Dendritic cell treated with granulocyte-macrophage colony-stimulating factor and Interleukin-4, amounts not matched to agents 40 ng/mL and 50 ng/mL, for 4 days (primary cell): Measurements from ENCODE around the gene CCR4.
A peak's percentile ranks its signal among the peaks of the same experiment; 100 is the strongest.
"Not testable (repeated sequence)": the region's sequence is repeated elsewhere in the genome, so short reads cannot be mapped to it uniquely, and the experiment has no call there.

ENCODE experiments used
- H3K27ac Mint-ChIP-seq: one replicate; pipeline ENCODE4 v1.8.0; 2022; ENCODE audit warnings: mild to moderate bottlenecking, mixed read lengths
- H3K27me3 Mint-ChIP-seq: one replicate; pipeline ENCODE4 v1.8.0; 2022; ENCODE audit warnings: mild to moderate bottlenecking, mixed read lengths
- H3K36me3 Mint-ChIP-seq: one replicate; pipeline ENCODE4 v1.8.0; 2022; ENCODE audit warnings: low read depth, mixed read lengths
- H3K4me1 Mint-ChIP-seq: one replicate; pipeline ENCODE4 v1.8.0; 2022; ENCODE audit warnings: low read depth, mixed read lengths
- H3K4me3 Mint-ChIP-seq: one replicate; pipeline ENCODE4 v1.8.0; 2022; ENCODE audit warnings: mild to moderate bottlenecking, moderate library complexity, mixed read lengths
- H3K9me3 Mint-ChIP-seq: one replicate; pipeline ENCODE4 v1.8.0; 2022; ENCODE audit warnings: mixed read lengths
- intact Hi-C: fragments of 100-400 bp; cut with micrococcal nuclease; formaldehyde crosslinking; loops from one replicate; pipeline ENCODE4 v1.15.0; 2022

Gene CCR4

GRCh38 chr3:32961189-32961715 is 9.8 kb downstream of the CCR4 start:
- no peaks in the 10 kb centered on the region for H3K27me3 Mint-ChIP-seq
- H3K36me3 Mint-ChIP-seq = peaks cover 9% of the 10 kb centered on the region
- intact Hi-C loops = no loop called here
- peaks cover 17% of the 10 kb centered on the region for H3K9me3 Mint-ChIP-seq
- H3K4me3 Mint-ChIP-seq = no peak overlapping the region
- no peak overlapping the region for H3K27ac Mint-ChIP-seq
- no peaks in the 10 kb centered on the region for H3K4me1 Mint-ChIP-seq

- intact Hi-C loops = no loop called here
- Mint-ChIP-seq H3K9me3 (peaks cover 26% of the 10 kb centered on the region), H3K27me3 (no peaks in the 10 kb centered on the region), H3K4me1 (no peaks in the 10 kb centered on the region), H3K36me3 (peaks cover 9% of the 10 kb centered on the region), H3K27ac (no peak overlapping the region), H3K4me3 (no peak overlapping the region)
Observed at GRCh38 chr3:32963871-32964270, 12.4 kb downstream of the CCR4 start.

DNA sequence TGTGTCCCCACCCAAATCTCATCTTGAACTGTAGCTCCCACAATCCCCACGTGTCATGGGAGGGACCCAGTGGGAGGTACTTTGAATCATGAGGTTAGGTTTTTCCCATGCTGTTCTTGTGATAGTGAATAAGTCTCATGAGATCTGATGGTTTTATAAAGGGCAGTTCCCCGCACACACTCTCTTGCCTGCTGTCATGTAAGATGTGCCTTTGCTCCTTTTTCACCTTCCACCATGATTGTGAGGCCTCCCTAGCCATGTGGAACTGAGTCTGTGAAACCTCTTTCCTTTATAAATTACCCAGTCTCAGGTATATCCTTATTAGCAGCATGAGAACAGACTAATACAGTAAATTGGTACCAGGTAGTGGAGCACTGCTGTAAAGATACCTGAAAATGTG is 13.3 kb downstream of the CCR4 start:
- H3K27ac Mint-ChIP-seq, H3K27me3 Mint-ChIP-seq, H3K4me1 Mint-ChIP-seq, intact Hi-C loops, H3K4me3 Mint-ChIP-seq, H3K36me3 Mint-ChIP-seq: not testable (repeated sequence)
- peaks cover 26% of the 10 kb centered on the region for H3K9me3 Mint-ChIP-seq

- peaks cover 26% of the 10 kb centered on the region for H3K9me3 Mint-ChIP-seq
- intact Hi-C loops, H3K36me3 Mint-ChIP-seq, H3K4me1 Mint-ChIP-seq, H3K27me3 Mint-ChIP-seq, H3K27ac Mint-ChIP-seq, H3K4me3 Mint-ChIP-seq: not testable (repeated sequence)
Observed at GRCh38 chr3:32965617-32966213, 14.3 kb downstream of the CCR4 start.

- H3K27me3 Mint-ChIP-seq, H3K27ac Mint-ChIP-seq, H3K4me1 Mint-ChIP-seq, H3K4me3 Mint-ChIP-seq, intact Hi-C loops, H3K36me3 Mint-ChIP-seq: not testable (repeated sequence)
- H3K9me3 Mint-ChIP-seq = peaks cover 26% of the 10 kb centered on the region
Observed at GRCh38 chr3:32966627-32967026, 15.2 kb downstream of the CCR4 start.

DNA sequence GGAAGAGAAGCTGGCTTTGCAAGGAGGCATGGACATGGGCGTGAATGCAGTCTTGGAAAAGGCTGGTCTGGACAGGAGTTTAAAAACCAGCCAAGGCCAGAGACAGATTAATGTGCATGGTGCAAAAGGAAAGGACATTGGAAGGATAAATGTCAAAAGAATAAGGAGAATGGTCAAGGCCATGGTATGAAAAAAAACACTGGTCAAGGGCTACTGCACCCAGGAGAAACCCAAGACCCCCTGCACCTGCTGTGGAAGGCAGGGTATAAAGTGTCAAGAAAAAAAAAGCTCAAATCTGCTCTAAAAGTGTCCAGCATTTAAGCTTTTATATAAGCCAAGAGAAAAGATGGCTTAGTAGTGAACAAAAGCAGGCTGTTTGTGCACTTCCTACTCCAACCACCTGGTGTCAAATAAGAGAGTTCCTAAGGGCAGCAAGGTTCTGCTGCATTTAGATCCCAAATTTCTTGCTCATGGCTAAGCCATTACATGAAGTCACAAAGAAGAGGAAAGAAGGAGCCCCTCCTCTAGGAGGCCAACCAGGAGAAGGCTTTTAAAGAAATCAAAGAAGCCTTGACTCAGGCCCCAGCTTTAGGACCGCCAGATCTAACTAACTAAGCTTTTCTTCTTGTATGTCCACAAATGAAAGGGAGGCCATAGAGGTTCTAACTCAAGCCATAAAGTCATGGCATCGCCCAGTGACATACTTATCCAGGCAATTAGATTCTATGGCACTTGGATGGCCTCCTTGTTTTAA is 16.9 kb downstream of the CCR4 start:
- Mint-ChIP-seq H3K4me1 (peaks cover 12% of the 10 kb centered on the region), H3K9me3 (peaks cover 26% of the 10 kb centered on the region), H3K36me3 (peaks cover 9% of the 10 kb centered on the region), H3K4me3 (no peak overlapping the region), H3K27ac (no peak overlapping the region), H3K27me3 (peaks cover 3% of the 10 kb centered on the region)
- intact Hi-C loops = no loop called here

- H3K4me3 Mint-ChIP-seq = no peak overlapping the region
- no peak overlapping the region for H3K27ac Mint-ChIP-seq
- H3K36me3 Mint-ChIP-seq = peaks cover 9% of the 10 kb centered on the region
- intact Hi-C loops = no loop called here
- H3K4me1 Mint-ChIP-seq = peaks cover 14% of the 10 kb centered on the region
- peaks cover 26% of the 10 kb centered on the region for H3K9me3 Mint-ChIP-seq
- H3K27me3 Mint-ChIP-seq = peaks cover 3% of the 10 kb centered on the region
Observed at GRCh38 chr3:32968920-32969389, 17.5 kb downstream of the CCR4 start.

DNA sequence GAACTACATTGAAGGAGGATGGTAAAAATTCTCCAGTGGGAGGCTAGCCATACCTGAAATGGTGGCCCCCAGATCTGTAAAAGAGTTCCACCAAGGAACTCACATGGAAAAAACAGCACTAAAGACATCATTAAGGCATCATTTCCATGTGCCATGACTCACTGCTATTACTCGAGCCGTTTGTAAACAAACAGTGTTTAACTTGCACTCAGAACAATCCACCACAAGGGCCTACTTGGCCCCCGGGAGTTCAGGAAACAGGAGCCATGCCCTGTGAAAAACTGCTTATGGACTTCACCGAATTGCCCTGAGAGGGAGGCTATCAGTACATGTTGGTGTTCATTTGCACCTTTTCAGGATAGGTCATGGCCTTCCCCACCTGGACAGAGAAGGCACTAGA is 18.2 kb downstream of the CCR4 start:
- intact Hi-C loops = no loop called here
- peaks cover 9% of the 10 kb centered on the region for H3K36me3 Mint-ChIP-seq
- no peak overlapping the region for H3K27ac Mint-ChIP-seq
- H3K27me3 Mint-ChIP-seq = peaks cover 3% of the 10 kb centered on the region
- peaks cover 25% of the 10 kb centered on the region for H3K9me3 Mint-ChIP-seq
- H3K4me1 Mint-ChIP-seq = peaks cover 16% of the 10 kb centered on the region
- H3K4me3 Mint-ChIP-seq = no peak overlapping the region

GRCh38 chr3:32971291-32971690 is 19.8 kb downstream of the CCR4 start:
- H3K9me3 Mint-ChIP-seq, H3K4me3 Mint-ChIP-seq, H3K27ac Mint-ChIP-seq, intact Hi-C loops, H3K36me3 Mint-ChIP-seq, H3K27me3 Mint-ChIP-seq: not testable (repeated sequence)
- peaks cover 28% of the 10 kb centered on the region for H3K4me1 Mint-ChIP-seq

- Mint-ChIP-seq H3K4me1 (peaks cover 34% of the 10 kb centered on the region), H3K36me3 (no peaks in the 10 kb centered on the region), H3K9me3 (no peaks in the 10 kb centered on the region), H3K27ac (no peak overlapping the region), H3K27me3 (peaks cover 3% of the 10 kb centered on the region), H3K4me3 (no peak overlapping the region)
- intact Hi-C loops = no loop called here
Observed at GRCh38 chr3:32972482-32973146, 21.2 kb downstream of the CCR4 start.

GRCh38 chr3:32973982-32974381 is 22.5 kb downstream of the CCR4 start:
- Mint-ChIP-seq H3K27ac (no peak overlapping the region), H3K36me3 (no peaks in the 10 kb centered on the region), H3K9me3 (no peaks in the 10 kb centered on the region), H3K4me1 (peaks cover 39% of the 10 kb centered on the region), H3K27me3 (peaks cover 3% of the 10 kb centered on the region), H3K4me3 (no peak overlapping the region)
- intact Hi-C loops = no loop called here

DNA sequence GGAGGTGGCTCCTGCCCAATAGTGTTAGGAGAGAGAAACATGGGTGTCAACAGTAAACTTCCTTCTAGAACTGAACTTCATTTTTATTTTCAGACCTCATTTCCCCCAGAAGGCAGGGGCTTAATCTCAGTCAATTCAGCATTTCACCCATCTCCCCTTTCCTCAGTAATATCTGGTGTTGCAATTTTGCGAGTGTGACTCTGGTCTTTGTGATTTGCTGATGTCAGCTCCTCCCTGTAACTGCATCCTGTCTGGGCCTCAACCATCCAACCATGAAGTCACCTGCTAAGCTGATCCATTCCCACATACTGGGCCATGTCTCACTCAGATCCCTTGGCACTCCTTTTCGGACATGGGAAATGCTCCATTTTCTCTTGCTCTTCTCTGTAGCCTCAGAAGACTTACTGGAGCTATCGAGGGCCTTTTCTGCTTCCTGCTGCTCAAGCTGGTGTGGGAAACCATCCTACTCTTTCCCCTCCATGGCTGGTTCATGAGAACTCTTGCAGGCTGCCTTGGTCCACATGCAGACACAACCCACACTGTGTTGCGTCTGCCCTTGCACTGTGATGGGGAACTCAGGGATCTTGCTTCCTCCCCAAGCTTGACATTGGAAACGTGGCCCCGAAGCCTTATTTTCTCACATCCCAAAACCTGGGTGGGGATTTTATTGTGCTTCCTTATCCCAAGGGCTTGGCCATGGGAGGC is 24.6 kb downstream of the CCR4 start:
- no peaks in the 10 kb centered on the region for H3K9me3 Mint-ChIP-seq
- peaks cover 35% of the 10 kb centered on the region for H3K4me1 Mint-ChIP-seq
- H3K27ac Mint-ChIP-seq = peak overlapping the region; percentile 55
- H3K36me3 Mint-ChIP-seq = no peaks in the 10 kb centered on the region
- intact Hi-C loops = no loop called here
- peaks cover 3% of the 10 kb centered on the region for H3K27me3 Mint-ChIP-seq
- no peak overlapping the region for H3K4me3 Mint-ChIP-seq

DNA sequence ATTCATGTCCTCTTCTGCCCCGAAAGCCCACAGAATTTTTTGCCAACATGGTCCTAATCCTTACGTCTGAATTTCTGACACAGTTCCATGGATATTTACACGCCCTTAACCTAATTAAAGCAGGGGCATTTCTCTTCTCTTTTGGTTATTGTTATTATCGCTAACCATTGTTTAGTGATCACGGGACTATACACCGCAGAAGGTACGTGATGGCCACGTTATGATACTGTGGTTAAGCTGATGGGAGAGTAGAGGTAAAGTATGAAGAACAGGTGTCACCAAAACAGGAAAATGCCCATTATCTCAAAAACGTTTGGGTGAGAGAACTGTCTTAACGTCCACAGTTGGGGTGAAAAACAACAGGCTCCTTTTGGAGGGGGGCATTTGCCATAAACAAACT is 26.4 kb downstream of the CCR4 start:
- intact Hi-C loops = no loop called here
- Mint-ChIP-seq H3K27ac (no peak overlapping the region), H3K36me3 (no peaks in the 10 kb centered on the region), H3K4me3 (no peak overlapping the region), H3K4me1 (peaks cover 27% of the 10 kb centered on the region), H3K9me3 (no peaks in the 10 kb centered on the region), H3K27me3 (no peaks in the 10 kb centered on the region)

GRCh38 chr3:32978331-32978730 is 26.9 kb downstream of the CCR4 start:
- Mint-ChIP-seq H3K4me3 (no peak overlapping the region), H3K27me3 (no peaks in the 10 kb centered on the region), H3K27ac (no peak overlapping the region), H3K4me1 (peaks cover 27% of the 10 kb centered on the region), H3K9me3 (no peaks in the 10 kb centered on the region), H3K36me3 (no peaks in the 10 kb centered on the region)
- intact Hi-C loops = no loop called here
